K562 (cell line): ENCODE data around the gene SFTPA2.
"Not testable (repeated sequence)": the region's sequence is repeated elsewhere in the genome, so short reads cannot be mapped to it uniquely, and the experiment has no call there.

Source experiments
- FOXK1 ChIP-seq: sonication (generic); formaldehyde crosslinking; IDR thresholded peaks from 2 replicates; pipeline ENCODE4 v1.8.0; 2022; ENCODE audit warnings: missing genetic modification reagents, mild to moderate bottlenecking, borderline replicate concordance
- PML ChIP-seq: IDR thresholded peaks from 2 replicates; pipeline ENCODE4 v1.6.1; 2012; ENCODE audit warnings: low read length, inconsistent platforms
- SRSF7 ChIP-seq: fragments of 200-400 bp; formaldehyde crosslinking; optimal IDR thresholded peaks from 2 replicates; pipeline ENCODE3; 2017; ENCODE audit warnings: mild to moderate bottlenecking, low read depth, low read length
- XRCC5 ChIP-seq: fragments of 200-400 bp; formaldehyde crosslinking; IDR thresholded peaks from 2 replicates; pipeline ENCODE4 v1.6.1; 2017; ENCODE audit warnings: low read depth, mild to moderate bottlenecking, low read length
- ZNF24 ChIP-seq: fragments of 450-650 bp; IDR thresholded peaks from 2 replicates; pipeline ENCODE4 v1.6.1; 2016
- ZNF263 ChIP-seq: sonication (generic); formaldehyde crosslinking; IDR thresholded peaks from 2 replicates; pipeline ENCODE4 v1.8.0; 2022; ENCODE audit warnings: mild to moderate bottlenecking, missing genetic modification reagents, borderline replicate concordance

DNA sequence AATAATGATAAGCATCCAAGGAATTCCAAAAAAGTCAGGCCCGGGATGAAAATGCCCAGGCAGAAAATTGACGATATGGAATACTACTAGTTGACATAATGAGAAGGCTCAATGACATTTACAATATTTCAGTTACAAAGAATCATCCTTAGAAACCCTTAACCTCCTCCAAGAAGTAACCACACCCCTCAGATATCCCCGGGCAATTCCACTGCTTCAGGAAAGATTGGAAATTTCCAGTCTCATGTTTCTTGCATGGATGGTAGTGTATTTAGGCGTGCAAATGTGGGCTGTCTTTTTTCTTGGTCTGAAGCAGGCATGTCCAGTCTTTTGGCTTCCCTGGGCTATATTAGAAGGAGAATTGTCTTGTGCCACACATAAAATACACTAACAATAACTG, 42.6 kb downstream of the SFTPA2 start:
- not testable (repeated sequence) for TF ChIP-seq ZNF263 (CRISPR knock-in tag); ZNF24; SRSF7; PML; XRCC5; FOXK1 (CRISPR knock-in tag)
